GM12801 (cell line): ENCODE results near the gene SAMD4A.

ENCODE experiments used
- CTCF ChIP-seq: IDR thresholded peaks from one replicate; pipeline ENCODE4 v1.5.1; 2011; ENCODE audit warnings: control low read depth; ENCODE audit not compliant: insufficient read length; ENCODE audit errors: extremely low read depth

The SAMD4A gene

GRCh38 chr14:54828037-54828436 lies 261.1 kb downstream of the SAMD4A start:
- TF ChIP-seq CTCF = no peak

DNA sequence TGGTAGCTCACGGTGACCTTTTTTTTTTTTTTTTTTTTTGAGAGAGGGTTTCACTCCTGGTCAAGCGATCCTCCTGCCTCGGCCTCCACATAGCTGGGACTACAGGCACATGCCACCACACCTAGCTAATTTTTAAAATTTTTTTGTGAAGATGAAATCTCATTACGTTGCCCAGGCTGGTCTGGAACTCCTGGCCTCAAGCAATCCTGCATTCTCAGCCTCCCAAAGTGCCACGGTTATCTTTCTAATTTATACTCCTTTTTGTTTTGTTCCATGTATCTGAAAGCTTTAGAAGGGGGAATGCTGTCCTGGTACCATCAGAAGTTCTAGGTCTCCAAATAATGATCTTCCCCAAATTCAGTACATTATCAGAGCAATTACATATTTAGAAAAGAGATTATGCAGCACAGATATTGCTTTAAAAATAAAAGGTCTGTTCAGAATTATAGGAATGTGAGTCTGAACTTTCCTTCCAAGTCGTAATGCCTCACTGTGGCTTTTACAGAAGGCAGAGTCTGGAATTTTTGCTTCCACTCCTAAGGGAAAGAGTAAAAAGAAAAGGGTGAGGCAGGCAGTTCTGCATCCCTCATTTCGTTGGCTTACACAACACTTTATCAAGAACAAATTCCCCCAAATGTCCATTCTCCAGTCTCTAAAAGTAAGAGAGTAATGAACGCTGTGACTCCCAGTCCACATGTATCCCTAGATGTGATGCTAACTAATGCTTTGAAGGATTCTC lies 262.7 kb downstream of the SAMD4A start:
- no peak for TF ChIP-seq CTCF

DNA sequence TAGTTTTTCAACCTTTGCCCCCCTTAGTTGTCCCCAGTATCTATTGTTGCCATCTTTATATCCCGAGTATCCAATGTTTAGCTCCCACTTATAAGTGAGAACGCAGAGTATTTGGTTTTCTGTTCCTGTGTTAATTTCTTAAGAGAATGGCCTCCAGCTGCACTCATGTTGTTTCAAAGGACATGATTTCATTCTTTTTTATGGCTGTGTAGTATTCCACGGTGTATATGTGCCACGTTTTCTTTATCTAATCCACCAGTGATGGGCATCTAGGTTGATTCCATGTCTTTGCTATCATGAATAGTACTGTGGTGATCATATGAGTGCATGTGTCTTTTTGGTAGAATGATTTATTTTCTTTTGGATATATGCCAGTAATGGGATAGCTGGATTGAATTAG lies 263.7 kb downstream of the SAMD4A start:
- TF ChIP-seq CTCF = no peak

- TF ChIP-seq CTCF = no peak
Measured at GRCh38 chr14:54834081-54834480, 267.2 kb downstream of the SAMD4A start.

GRCh38 chr14:54834727-54835126 lies 267.8 kb downstream of the SAMD4A start:
- TF ChIP-seq CTCF = no peak

- TF ChIP-seq CTCF = no peak
Measured at GRCh38 chr14:54836231-54836630, 269.3 kb downstream of the SAMD4A start.

DNA sequence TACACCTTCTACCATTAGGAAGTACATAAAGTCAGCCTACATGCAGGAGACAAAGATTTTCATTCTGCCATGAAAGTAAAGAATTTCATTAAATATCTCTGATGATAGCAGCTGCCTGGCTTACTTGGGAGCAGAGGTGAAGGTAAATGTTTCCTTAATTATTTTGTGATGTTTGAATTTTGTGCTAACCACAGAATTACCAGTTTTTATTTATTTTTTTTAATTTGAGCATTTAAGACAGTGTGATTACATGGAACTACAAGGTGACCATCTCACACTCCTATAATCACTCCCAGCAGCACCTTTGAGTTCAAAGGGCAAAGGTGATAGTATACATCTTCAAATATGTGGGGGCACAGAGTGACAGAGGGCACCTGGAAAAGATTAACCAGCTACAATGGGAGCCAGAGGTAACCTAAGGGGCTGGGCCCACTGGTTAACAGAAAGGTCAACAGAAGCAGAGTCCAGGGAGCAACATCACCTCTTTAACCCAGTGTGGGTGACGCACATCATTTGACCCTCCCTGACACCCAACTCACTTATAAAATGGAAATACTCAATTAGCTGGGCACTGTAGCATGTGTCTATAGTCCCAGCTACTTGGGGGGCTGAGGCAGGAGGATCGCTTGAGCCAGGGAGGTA lies 270.7 kb downstream of the SAMD4A start:
- TF ChIP-seq CTCF = no peak
